HG03025 (cell line): ENCODE results near the gene ARTN.

Source experiments
- ATAC-seq: cut with Tn5 transposase; IDR thresholded peaks from one replicate; pipeline ENCODE4 v1.9.1; 2021; ENCODE audit warnings: mild to moderate bottlenecking, moderate library complexity; ENCODE audit not compliant: unreplicated experiment, low FRiP score

The ARTN gene

GRCh38 chr1:43946236-43947060 is 12.8 kb downstream of the ARTN start, which contains the start of gene IPO13:
Gene IPO13, plus strand, starts transcription at chr1:43946950. Its CDS starts 651 bp downstream, at chr1:43947601.
- ATAC-seq = peak; percentile 92

DNA sequence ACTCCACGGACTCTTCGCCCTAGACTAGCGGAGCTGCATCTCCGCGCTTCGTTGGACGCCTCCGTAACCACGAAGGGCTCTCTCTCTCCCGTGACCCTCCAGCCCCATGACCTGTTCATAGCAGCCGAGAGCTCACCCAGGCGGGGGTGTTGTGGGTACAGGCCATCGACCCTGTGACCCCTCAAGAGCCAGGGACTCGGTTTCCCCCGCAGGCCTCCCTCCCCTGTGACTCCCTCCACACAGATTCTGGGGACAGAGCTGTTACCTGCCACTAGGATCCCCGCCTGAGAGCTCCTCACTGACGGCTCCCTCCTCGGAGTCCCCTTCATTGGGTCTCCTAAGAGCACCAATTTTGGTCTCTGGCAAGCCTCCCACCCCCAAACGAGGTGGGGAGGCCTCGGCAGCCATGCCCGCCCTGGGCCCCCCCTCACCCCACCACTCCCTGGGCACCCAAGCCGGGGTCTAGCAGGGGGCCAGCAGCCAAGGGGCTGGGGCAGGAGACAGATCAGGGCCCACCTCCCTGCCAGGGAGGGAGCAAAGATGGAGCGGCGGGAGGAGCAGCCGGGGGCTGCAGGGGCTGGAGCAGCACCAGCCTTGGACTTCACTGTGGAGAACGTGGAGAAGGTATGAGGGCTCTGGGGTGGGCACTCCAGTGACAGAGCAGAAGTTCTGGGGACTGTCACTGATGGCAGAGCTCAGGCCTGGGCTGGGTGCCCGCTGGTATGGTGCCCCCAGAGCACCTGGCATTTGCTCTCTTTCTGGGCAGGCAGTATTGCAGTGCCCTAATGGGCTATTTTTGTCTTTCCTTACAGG is 13.7 kb downstream of the ARTN start:
- peak; percentile 19 for ATAC-seq

DNA sequence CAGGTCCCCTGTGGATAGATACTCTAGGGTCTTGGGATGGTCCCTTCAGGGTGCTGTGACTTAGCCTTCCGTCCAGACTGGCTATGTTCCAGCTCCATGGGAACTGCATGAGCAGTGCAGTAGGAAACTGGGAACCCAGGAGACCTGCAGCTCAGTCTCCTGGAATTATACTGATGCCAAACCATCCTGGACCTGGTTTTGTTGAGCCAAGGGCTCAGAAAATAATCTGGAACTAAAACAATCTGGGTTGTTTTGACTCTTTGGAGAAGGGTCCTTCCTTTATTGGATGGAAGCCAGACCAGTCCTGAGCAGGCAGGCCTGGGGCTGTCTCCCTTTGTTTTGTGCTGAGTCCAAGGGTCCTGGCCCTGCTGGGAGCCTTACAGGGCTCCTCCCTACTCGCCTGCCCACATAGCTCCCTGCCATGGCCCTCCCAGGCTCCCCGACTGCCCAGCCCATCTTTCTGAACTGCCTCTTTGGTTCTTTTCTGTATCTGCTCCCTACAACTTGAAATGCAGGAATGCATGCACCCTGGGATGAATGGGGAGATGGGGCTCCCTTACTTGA is 14.4 kb downstream of the ARTN start:
- ATAC-seq = no peak

GRCh38 chr1:43949678-43950077 is 16.1 kb downstream of the ARTN start:
- no peak for ATAC-seq

GRCh38 chr1:43951021-43951985 is 17.7 kb downstream of the ARTN start:
- ATAC-seq = no peak

- no peak for ATAC-seq
Observed at GRCh38 chr1:43952731-43953346, 19.2 kb downstream of the ARTN start.

DNA sequence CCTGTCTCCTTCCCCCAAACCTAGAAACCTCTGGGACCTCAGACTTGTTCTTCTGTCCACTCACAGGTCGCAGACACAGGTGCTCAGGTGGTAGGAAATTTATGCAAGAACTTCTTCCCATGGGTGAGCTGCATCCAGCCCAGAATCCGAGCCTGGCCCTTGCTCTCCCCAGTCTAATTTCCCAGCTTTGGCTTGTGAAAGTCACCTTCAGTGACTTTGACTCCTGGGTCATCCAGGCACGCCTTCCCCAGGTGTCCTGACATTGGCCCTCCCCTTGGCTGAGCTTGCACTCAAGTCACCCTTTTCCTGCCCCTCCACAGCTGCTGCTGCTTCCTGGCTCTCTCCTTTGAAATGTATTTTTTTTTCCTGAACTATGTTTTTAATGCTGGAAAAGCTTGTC is 19.8 kb downstream of the ARTN start:
- no peak for ATAC-seq

- no peak for ATAC-seq
Observed at GRCh38 chr1:43954036-43954435, 20.4 kb downstream of the ARTN start.

GRCh38 chr1:43956234-43956633 is 22.6 kb downstream of the ARTN start:
- ATAC-seq = no peak

DNA sequence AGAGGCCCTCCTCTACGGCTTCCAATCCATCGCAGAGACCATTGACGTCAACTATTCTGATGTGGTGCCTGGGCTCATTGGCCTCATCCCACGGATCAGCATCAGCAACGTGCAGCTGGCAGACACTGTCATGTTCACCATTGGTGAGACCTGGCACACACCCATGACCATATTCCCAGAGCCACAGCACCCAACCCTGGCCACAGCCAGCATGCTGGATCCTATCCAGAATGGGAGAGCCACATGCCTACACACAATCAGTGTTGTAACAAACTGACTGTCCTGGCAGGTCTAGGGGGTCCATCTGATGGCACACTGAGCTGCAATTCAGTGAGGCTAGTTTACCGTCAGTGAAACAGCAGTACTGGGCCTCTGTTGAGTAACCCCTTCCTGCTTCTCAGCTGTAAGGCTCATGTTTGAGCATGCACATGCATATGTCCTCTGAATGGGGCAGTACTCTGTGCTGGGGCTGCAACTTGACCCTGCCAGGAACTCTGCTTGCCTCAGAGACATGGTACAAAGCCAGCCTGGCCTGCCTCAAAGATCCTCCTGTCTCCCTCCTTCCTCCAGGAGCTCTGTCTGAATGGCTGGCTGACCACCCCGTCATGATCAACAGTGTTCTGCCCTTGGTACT is 23.9 kb downstream of the ARTN start:
- ATAC-seq = no peak

DNA sequence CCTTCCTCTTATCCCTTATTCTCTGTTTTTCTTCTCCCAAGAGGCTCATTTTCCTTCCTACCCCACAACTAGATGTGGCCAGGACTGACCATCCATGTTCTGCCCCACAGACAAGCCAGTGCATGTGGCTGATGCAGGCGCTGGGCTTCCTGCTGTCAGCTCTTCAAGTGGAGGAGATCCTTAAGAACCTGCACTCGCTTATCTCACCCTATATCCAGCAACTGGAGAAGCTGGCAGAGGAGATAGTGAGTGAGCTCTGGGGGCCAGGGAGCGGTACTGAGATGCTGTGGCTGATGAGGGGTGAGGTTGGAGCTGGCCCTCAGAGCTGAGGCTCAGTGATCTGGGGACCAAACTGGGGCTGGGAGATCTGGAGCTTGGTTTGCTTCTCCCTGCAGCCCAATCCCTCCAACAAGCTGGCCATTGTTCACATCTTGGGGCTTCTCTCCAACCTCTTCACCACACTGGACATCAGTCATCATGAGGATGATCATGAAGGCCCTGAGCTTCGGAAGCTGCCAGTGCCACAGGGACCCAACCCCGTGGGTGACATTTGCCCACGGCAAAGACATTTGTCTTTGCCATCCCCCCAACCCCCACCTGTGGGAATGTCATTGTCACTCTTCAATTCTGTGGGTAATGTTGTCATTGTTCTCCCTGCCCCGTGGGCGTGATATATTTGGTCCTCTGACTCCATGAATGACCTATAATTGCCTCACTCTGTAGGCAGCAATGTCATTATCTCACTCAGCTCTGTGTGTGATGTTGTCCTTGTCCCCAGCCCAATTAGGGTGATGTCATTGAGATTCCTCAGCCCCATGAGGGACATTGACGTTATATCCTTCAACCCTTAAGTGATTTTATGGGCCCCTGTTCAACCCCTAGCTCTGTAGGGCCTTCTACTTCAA is 25.0 kb downstream of the ARTN start:
- ATAC-seq = no peak

DNA sequence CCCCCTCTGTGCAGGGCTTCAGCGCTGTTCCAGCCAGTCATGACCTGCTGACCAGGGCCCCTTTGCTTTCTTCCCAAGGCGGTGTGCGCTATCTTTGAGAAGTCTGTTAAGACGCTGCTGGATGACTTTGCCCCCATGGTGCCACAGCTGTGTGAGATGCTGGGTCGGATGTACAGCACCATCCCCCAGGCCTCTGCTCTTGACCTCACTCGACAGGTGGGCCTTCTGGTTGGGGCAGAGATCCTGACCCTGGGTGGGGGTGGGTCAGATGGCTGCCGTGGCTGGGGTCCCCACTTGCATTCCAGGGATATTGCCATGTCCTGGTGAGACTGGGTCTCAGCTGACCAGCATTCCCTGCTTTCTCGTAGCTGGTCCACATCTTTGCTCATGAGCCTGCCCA is 27.2 kb downstream of the ARTN start:
- ATAC-seq = no peak

DNA sequence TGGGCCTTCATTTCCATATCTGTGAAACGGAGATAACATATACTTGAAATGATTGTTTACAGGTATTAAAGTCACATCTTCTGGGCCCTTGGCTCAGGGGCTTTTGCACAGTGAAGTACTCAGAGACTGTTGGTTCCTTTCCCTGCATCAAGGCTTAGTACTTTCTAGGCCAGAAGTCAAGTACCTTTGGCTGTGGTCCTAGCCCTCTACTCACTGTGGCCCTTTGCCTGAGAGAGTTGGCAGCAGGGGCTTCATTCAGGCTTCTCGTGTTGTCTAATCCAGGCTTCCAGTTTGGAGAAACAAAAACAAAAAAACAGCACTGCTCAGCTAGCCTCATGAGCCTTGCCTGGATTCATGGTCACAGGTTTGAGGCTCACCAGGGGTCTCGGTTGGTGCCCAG is 28.1 kb downstream of the ARTN start:
- no peak for ATAC-seq

DNA sequence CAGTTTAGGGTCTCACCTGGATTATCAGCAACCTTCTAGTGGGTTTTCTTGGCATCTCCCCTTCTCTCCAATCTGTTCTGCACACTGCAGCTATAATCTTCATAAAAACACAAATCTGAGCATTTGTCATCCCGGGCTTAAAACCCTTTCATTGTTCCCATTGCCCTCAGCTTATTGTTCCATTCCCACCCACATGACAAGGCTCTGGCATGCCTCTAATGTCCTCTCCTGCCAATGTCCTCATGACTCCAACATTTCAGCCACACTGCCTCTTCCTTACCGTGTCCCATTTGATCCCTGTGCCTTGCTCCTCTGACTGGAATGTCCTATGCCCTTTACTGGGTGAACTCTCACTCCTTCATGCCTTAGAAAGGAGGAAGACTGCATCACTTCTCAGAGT is 28.7 kb downstream of the ARTN start:
- no peak for ATAC-seq

- ATAC-seq = no peak
Observed at GRCh38 chr1:43963006-43963405, 29.4 kb downstream of the ARTN start.

DNA sequence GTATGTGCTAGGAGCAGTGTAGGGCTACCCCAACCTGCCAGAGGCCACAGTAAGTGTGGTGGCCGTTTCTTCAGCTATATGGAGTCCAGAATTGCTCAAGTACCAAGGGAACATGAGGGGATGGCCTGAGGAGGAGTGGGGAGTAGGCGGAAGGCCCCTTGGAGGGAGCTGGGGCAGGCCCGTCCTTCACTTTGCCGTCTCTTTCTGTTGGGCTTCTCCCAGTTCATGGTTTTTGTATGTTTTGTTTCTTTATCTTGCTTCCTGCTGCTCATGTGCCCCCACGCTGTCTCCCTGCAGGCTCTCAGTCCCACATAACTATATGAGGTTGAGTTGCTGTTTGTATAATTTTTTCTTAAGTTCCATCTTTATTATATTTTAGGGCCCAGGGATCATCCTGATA is 30.3 kb downstream of the ARTN start:
- no peak for ATAC-seq

- ATAC-seq = no peak
Observed at GRCh38 chr1:43965316-43965715, 31.7 kb downstream of the ARTN start.

DNA sequence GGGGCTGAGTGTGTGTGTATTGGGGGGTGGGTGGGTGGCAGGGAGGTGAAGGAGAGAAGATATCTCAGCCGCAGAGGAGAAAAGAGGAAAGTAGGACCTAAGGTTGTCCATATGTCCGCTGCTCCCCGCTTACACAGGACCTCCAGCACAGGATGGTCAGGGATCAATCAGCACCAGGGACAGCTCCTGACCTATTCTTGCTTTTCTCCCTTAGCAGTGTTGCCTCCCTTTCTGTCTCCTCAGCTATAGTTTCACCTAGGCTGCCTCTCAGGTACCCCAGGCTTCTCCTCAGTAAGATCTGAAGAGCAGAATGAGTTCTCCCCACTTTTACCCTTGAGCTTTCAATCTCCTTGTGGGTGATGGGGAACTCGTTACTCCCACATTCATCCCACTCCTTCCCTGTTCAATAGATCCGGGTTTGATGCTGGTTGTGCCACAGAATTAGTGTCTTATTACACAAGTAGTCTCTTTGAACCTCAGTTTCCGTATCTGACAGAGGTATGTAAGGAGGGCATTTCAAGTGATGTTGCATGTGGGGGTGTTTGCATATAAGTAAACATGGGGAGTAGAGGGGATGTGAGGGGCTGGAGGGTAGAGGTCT is 34.8 kb downstream of the ARTN start:
- ATAC-seq = no peak
